ENCODE measurements around the gene EYS. TPM values are rescaled to one million over a fixed set of nuclear protein-coding genes. Genes with fewer than 3 reads are reported as not detected.

Gene EYS
- total and polyA plus RNA-seq, 8 donors: 0.55 to 0.58 TPM; not detected in 6

DNA sequence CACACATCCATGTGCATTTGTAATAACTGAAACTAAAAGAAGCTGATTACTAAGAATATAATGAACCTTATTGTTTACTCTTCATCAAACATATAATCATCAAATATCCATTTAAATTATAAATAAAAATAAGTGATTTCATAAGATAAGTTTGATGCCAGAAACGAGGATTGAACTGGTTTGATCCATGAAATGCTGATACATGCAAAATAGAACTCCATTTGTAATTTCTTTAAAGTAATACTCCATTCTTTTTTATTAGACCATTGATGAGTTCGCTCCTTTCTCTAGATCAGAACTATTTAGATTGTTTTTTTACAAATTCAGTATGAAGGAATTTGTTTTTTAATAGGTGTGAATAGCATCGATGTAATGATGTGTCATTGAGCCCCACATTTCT is 57.6 kb downstream of the EYS start:
- no peak overlapping the region for H3K4me3 ChIP-seq
- no peak for DNase-seq
- no peak overlapping the region for H3K27ac ChIP-seq
- H3K27me3 ChIP-seq: no peaks in the 10 kb centered on the region
- TF ChIP-seq EP300 (IDR thresholded peaks at IDR 0.05): no peak
- TF ChIP-seq POLR2AphosphoS5 (IDR thresholded peaks at IDR 0.05): no peak
- no peak for TF ChIP-seq POLR2A (IDR thresholded peaks at IDR 0.05)
- H3K4me1 ChIP-seq: no peaks in the 10 kb centered on the region
- intact Hi-C loops (cut with DNase I; ENCODE audit: low total_unique reads): no loop called here
- no peaks in the 10 kb centered on the region for H3K36me3 ChIP-seq
- 62 to 80% (median 67%) methylated on average over 3 of the region's 3 CpGs for WGBS, 5 donors
- H3K9me3 ChIP-seq: no peaks in the 10 kb centered on the region

DNA sequence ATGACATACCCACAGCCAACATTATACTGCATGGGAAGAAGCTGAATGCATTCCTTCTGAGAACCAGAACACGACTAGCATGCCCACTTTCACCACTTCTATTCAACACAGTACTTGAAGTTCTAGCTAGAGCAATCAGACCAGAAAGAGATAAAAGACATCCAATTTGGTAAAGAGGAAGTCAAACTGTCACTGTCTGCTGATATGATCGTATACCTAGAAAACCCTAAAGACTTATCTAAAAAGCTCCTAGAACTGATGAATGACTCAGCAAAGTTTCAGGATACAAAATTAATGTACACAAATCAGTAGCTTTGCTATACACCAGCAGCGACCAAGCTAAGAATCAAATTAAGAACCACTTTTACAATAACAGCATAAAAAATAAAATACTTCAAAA is 60.5 kb downstream of the EYS start:
- no peak overlapping the region for H3K27ac ChIP-seq
- 61 to 75% (median 69%) methylated on average over 3 of the region's 3 CpGs for WGBS, 5 donors
- H3K27me3 ChIP-seq: no peaks in the 10 kb centered on the region
- H3K4me1 ChIP-seq: no peaks in the 10 kb centered on the region
- TF ChIP-seq CTCF (IDR thresholded peaks at IDR 0.05): no peak
- TF ChIP-seq POLR2A (IDR thresholded peaks at IDR 0.05): no peak
- TF ChIP-seq POLR2AphosphoS5 (IDR thresholded peaks at IDR 0.05): no peak
- no peak for TF ChIP-seq EP300 (IDR thresholded peaks at IDR 0.05)
- H3K36me3 ChIP-seq: no peaks in the 10 kb centered on the region
- H3K9me3 ChIP-seq: no peaks in the 10 kb centered on the region
- intact Hi-C loops (cut with DNase I; ENCODE audit: low total_unique reads): no loop called here
- DNase-seq: no peak
- H3K4me3 ChIP-seq: no peak overlapping the region

DNA sequence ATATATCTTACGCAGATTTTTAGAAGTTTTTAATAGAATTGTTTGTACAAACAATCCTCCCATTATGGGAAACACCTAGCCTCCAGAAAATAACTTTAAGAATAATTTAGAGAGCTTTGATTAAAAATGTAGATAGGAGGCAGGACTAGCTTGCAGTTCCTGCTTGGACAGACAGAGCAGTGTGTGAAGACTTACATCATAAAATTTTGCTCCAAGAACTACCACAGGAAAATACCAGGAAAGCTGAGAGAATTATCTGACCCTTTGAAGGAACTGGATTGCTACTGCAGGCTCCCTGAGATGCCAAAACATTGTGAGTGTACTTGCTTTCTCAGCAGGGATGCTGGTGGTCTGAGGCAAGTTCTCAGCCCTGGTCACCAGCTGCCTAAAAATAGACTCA is 64.2 kb downstream of the EYS start:
- intact Hi-C loops (cut with DNase I; ENCODE audit: low total_unique reads): no loop called here
- no peak for DNase-seq

GRCh38 chr6:65638047-65638831 is 68.8 kb downstream of the EYS start:
- Histone ChIP-seq H3K27me3 (no peaks in the 10 kb centered on the region), H3K27ac (no peak overlapping the region), H3K4me1 (no peaks in the 10 kb centered on the region), H3K4me3 (no peak overlapping the region), H3K36me3 (no peaks in the 10 kb centered on the region), H3K9me3 (no peaks in the 10 kb centered on the region)
- no peak for TF ChIP-seq CTCF (IDR thresholded peaks at IDR 0.05)
- TF ChIP-seq POLR2AphosphoS5 (IDR thresholded peaks at IDR 0.05): no peak
- WGBS, 5 donors: 82 to 91% (median 86%) methylated on average over 11 to 22 of the region's 22 CpGs
- intact Hi-C loops (cut with DNase I; ENCODE audit: low total_unique reads): no loop called here
- peak in 1 of 2 donors; percentile 15 for DNase-seq

More for the DNA sequence above, 64.2 kb downstream of the EYS start:
- Histone ChIP-seq H3K36me3 (no peaks in the 10 kb centered on the region), H3K4me3 (no peak overlapping the region), H3K4me1 (no peaks in the 10 kb centered on the region), H3K27me3 (no peaks in the 10 kb centered on the region), H3K27ac (no peak overlapping the region), H3K9me3 (no peaks in the 10 kb centered on the region)
- 88 to 92% (median 92%) methylated on average over 1 of the region's 1 CpG for WGBS, 5 donors
- TF ChIP-seq CTCF (IDR thresholded peaks at IDR 0.05): no peak
- TF ChIP-seq POLR2AphosphoS5 (IDR thresholded peaks at IDR 0.05): no peak
- TF ChIP-seq EP300 (IDR thresholded peaks at IDR 0.05): no peak

All from stomach (tissue), 9 donors.